ACHN (cell line): ENCODE measurements around the gene HYDIN.
"Not testable (repeated sequence)": the region's sequence is repeated elsewhere in the genome, so short reads cannot be mapped to it uniquely, and the experiment has no call there.

Experiments used
- DNase-seq: peaks from one replicate; pipeline ENCODE4 v3.0.0-alpha.2; 2015
- in situ Hi-C: cut with HindIII; loops from 2 replicates; pipeline ENCODE4 v1.10.0; 2017; ENCODE audit warnings: low sequenced_read_pairs, low pct_ligation_motif_present, low pct_unique_long_range_greater_than_20kb

The HYDIN gene

DNA sequence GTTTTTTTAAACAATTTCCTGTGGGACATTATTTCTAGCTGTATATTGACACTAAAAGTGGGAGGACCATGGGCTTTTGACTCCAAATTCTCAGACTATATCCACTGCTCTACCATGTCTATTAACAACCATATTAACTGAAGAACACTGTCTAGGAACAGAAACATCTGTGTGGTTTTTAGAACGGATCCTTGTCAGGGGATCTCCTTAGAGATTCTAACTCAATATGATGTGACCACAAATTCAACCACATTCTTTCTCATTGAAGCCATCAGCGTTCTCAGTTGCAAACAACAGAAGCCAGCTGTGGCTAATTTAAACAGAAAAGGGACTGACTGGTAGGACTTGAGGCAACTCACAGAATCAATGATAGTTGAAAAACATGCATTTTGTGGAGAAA lies 73.2 kb downstream of the HYDIN start:
- in situ Hi-C loops, DNase-seq: not testable (repeated sequence)

DNA sequence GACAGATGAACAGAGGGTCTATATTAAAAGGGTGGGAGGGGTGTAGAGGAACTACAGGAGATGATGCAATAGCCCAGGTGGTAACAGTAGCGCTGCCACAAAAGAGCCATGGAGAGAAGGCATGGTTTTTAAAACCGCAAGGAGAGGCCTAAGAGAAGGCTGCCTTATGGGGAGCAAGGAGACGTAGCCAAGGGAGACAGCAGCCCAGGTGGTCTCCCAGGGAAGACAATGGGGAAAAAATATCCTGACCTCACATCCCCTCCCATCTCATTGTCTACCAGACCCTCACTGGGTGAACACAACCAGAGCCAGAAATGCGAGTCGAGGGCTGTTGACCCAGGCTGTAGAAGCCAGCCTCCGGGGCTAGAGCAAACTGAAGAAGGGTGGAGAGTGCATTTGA lies 77.2 kb downstream of the HYDIN start:
- DNase-seq, in situ Hi-C loops: not testable (repeated sequence)

DNA sequence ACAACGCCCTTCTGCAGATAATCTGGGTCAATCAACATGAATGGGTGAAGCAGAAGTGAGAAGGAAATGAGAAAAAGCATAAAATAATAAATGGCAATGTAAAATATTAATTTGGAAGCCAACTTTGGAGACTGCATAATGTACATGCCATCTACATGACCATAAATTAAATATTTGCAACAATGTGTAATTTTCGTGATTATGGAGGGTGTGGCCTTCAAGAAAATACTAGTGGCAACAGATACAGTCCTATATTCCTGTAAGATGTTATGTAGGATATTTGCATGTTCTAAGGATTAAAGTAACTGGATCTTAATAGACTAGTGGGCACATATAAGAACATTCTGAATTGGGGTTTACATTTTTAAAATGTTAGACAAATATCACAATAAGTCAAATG lies 78.9 kb downstream of the HYDIN start:
- in situ Hi-C loops, DNase-seq: not testable (repeated sequence)

DNA sequence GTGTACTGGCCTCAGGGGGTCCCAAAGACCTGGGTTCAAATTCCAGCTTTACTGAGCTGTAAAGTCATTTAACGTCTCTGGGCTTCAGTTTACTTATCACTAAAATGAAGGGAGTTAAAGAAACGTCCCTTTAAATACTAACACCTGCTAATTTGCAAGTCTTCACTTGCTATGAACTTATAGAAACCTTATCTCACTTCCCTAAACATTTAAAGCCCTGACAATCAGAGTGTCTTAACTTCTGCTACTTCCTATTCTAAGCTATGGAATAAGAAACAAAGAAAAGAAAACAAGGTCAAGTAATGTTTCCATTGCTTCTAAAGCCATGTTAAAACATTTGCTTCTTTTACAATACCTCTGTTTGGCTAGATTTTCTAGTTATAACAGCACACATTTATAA lies 87.3 kb downstream of the HYDIN start:
- DNase-seq, in situ Hi-C loops: not testable (repeated sequence)

- in situ Hi-C loops, DNase-seq: not testable (repeated sequence)
These were observed 120.0 kb downstream of the HYDIN start for GRCh38 chr16:71110565-71110964.

GRCh38 chr16:71109656-71110208 lies 120.8 kb downstream of the HYDIN start:
- DNase-seq, in situ Hi-C loops: not testable (repeated sequence)

- DNase-seq, in situ Hi-C loops: not testable (repeated sequence)
These were observed 124.6 kb downstream of the HYDIN start for GRCh38 chr16:71105881-71106280.

GRCh38 chr16:71083573-71083972 lies 146.9 kb downstream of the HYDIN start:
- DNase-seq, in situ Hi-C loops: not testable (repeated sequence)

GRCh38 chr16:71080777-71081176 lies 149.7 kb downstream of the HYDIN start:
- in situ Hi-C loops, DNase-seq: not testable (repeated sequence)

GRCh38 chr16:71080262-71080661 lies 150.3 kb downstream of the HYDIN start:
- in situ Hi-C loops, DNase-seq: not testable (repeated sequence)

DNA sequence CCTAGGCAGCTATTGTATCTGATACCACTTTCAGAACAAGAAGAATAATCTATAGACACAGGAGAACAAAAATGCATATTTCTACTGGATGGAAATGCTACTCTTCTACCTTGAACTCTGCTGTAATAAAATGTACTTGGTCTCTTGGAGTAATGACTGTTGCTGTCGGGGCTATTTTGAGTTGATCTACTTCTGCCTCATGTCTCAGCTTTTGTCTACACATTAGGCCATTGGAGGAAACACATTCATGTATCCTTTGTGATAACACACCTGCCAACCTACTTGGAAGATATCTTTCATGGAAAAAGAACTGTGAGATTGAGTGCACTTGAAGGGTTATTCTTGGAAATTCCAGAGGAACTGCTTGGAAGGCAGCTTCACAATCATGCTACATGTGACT lies 159.9 kb downstream of the HYDIN start:
- DNase-seq, in situ Hi-C loops: not testable (repeated sequence)

- DNase-seq, in situ Hi-C loops: not testable (repeated sequence)
These were observed 160.7 kb downstream of the HYDIN start for GRCh38 chr16:71069842-71070241.

DNA sequence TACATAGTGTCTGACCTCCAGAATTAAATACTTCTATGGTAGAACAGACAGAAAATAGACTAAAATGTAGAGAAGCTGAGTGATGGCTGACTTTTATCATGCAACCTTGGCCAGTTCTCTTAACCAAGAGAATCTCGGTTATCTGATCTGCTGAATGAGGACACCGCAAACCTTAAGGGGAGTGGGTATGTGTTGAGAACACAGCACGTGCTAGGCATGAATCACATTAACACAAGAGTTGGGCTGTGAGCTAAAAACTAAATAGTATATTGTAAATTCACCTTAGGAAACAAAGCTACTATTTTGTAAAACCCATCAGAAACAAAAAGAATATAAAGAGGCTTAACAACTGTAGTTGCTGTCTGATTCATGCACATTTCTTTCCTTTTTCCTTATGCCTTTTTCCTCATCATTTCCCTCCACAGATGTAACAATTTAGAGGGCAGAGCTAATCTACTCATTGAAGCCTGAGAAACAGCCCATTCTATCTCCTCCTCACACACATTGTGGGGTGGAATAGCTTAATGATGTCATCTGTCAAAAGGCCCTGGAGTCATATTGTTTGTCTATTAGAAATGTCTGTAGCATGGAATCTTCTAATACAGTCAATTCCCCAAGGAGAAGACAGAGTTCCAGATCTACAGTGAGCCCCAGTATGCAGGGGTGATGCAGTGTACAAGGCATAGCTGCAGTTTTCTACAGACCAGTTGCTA lies 176.5 kb downstream of the HYDIN start:
- DNase-seq, in situ Hi-C loops: not testable (repeated sequence)

GRCh38 chr16:71050307-71050706 lies 180.2 kb downstream of the HYDIN start:
- in situ Hi-C loops, DNase-seq: not testable (repeated sequence)

DNA sequence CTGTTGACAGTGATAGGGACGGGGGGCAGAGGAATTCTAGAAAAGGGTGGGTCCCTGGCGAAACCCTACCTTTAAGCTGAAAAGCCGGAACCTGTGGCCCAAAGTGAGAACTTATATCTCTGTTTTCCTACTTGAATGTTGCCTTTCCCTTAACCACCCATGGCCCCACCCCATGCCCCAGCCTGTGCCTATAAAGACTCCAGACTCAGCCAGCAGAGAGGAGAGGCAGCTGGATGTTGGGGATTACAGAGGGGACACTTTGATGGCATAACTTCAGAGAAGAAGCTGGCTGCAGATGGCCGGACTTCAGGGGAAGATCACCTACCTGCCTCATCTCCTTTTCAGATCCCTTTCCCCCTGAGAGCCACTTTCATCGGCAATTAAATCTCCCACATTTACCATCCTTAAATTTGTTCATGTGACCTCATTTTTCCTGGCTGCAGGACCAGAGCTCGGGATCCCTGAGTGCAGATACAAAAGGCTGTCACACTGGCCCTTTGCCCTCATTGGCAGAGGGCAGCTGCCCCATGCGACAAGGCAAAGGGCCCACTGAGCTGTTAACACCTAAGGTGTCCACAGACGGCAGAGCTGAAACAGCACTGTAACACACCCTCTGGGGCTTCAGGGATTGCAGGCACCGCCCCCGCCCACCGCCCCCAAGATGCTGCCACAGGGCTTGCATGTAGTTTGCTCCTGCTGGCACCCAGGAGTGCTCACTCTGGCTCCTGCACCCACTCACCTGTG lies 191.0 kb downstream of the HYDIN start:
- in situ Hi-C loops, DNase-seq: not testable (repeated sequence)

DNA sequence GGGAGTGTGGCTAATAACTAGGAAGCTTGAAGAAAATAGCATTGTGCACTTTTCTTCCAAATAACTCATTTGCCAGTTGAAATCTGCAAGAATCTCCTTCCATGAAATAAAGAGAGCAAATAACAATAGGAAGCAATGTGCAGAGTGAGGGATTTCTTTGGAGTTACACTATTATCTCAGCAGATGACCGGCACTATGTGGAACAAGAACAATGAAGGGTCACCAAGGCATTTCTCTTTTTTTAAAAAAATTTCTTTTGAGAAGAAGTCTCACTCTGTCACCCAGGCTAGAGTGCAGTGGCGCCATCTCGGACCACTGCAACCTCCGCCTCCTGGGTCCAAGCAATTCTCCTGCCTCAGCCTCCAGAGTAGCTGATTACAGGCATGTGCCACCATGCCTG lies 192.1 kb downstream of the HYDIN start:
- DNase-seq, in situ Hi-C loops: not testable (repeated sequence)

GRCh38 chr16:71037987-71038386 lies 192.5 kb downstream of the HYDIN start:
- in situ Hi-C loops, DNase-seq: not testable (repeated sequence)

- in situ Hi-C loops, DNase-seq: not testable (repeated sequence)
These were observed 202.3 kb downstream of the HYDIN start for GRCh38 chr16:71028032-71028727.

DNA sequence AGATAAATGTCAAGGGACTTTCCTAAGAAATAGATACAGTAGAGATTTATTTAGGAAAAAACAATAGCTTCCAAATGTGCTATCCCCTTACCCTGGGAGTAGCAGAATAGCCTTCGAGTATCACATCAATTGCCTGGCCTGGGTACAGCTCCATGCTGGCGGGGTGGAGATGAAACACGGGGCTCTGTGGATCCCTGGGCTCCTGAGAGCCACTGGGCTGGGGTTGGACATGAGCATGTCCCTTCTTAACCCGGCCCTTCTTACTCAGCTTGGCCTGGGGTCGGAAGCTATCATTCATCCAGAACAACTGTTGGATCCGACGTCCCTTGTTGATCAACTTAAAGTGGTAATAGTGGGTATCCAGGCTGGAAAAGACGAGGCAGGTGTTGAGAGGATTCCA lies 203.0 kb downstream of the HYDIN start:
- in situ Hi-C loops, DNase-seq: not testable (repeated sequence)
